BE2C (cell line): Measurements from ENCODE around the gene VSX1. TPM values are rescaled to one million over a fixed set of nuclear protein-coding genes. Genes with fewer than 3 reads are reported as not detected.

Source experiments
- DNase-seq: peaks from one replicate; pipeline ENCODE4 v3.0.0-alpha.2; 2020
- H3K27me3 ChIP-seq: fragments of 250-450 bp; sonication (Bioruptor Pico); 2 replicates; pipeline ENCODE4 v1.5.1; 2020; ENCODE audit warnings: mild to moderate bottlenecking
- H3K36me3 ChIP-seq: fragments of 250-450 bp; sonication (Bioruptor Pico); 2 replicates; pipeline ENCODE4 v1.5.1; 2020; ENCODE audit warnings: mild to moderate bottlenecking
- H3K4me1 ChIP-seq: fragments of 250-450 bp; sonication (Bioruptor Pico); 2 replicates; pipeline ENCODE4 v1.5.1; 2020
- H3K4me3 ChIP-seq: 2 replicates; pipeline ENCODE4 v1.5.1; 2011; ENCODE audit warnings: low read depth, low read length
- H3K9me3 ChIP-seq: fragments of 250-450 bp; sonication (Bioruptor Pico); 2 replicates; pipeline ENCODE4 v1.5.1; 2020
- CTCF ChIP-seq: IDR thresholded peaks from 2 replicates; pipeline ENCODE4 v1.5.1; 2012; ENCODE audit warnings: mild to moderate bottlenecking, low read depth, low read length
- polyA plus RNA-seq: library from polyadenylated mRNA; unstranded; fragments of >200 nt; gene quantifications from one replicate; pipeline ENCODE4 v1.2.1, GENCODE V29; 2012; ENCODE audit warnings: low read depth, missing spikeins; ENCODE audit not compliant: insufficient read length, insufficient read depth

Gene VSX1
- 0.22 TPM for polyA plus RNA-seq

- DNase-seq, result no peak
- H3K4me1 ChIP-seq, result no peaks in the 10 kb centered on the region
- no peaks in the 10 kb centered on the region for H3K36me3 ChIP-seq
- peaks cover 96% of the 10 kb centered on the region for H3K27me3 ChIP-seq
- no peak within 1 kb of the TSS for H3K4me3 ChIP-seq
- no peaks in the 10 kb centered on the region for H3K9me3 ChIP-seq
- TF ChIP-seq CTCF, result no peak
Measured at GRCh38 chr20:25081730-25082497, at the start of gene VSX1. VSX1 (minus strand) TSS chr20:25082141; CDS start chr20:25082096, 45 bp downstream.

- H3K36me3 ChIP-seq, result no peaks in the 10 kb centered on the region
- H3K4me3 ChIP-seq, result no peak overlapping the region
- no peak for TF ChIP-seq CTCF
- no peaks in the 10 kb centered on the region for H3K4me1 ChIP-seq
- no peaks in the 10 kb centered on the region for H3K9me3 ChIP-seq
- DNase-seq, result no peak
- H3K27me3 ChIP-seq, result no peaks in the 10 kb centered on the region
Measured at GRCh38 chr20:25129908-25130307, 48.0 kb upstream of the VSX1 start.

GRCh38 chr20:25129428-25129827 is 47.5 kb upstream of the VSX1 start:
- no peak for DNase-seq
- no peaks in the 10 kb centered on the region for H3K27me3 ChIP-seq
- no peaks in the 10 kb centered on the region for H3K4me1 ChIP-seq
- no peak for TF ChIP-seq CTCF
- no peaks in the 10 kb centered on the region for H3K36me3 ChIP-seq
- no peaks in the 10 kb centered on the region for H3K9me3 ChIP-seq
- no peak overlapping the region for H3K4me3 ChIP-seq

- DNase-seq, result no peak
- TF ChIP-seq CTCF, result no peak
- H3K9me3 ChIP-seq, result no peaks in the 10 kb centered on the region
- no peaks in the 10 kb centered on the region for H3K27me3 ChIP-seq
- H3K4me3 ChIP-seq, result no peak overlapping the region
- H3K4me1 ChIP-seq, result no peaks in the 10 kb centered on the region
- H3K36me3 ChIP-seq, result no peaks in the 10 kb centered on the region
Measured at GRCh38 chr20:25128649-25129048, 46.7 kb upstream of the VSX1 start.

- no peak for DNase-seq
- peaks cover 3% of the 10 kb centered on the region; the same call in 1 of the 2 replicates for H3K27me3 ChIP-seq
- no peak overlapping the region for H3K4me3 ChIP-seq
- H3K4me1 ChIP-seq, result no peaks in the 10 kb centered on the region
- no peak for TF ChIP-seq CTCF
- no peaks in the 10 kb centered on the region for H3K36me3 ChIP-seq
- no peaks in the 10 kb centered on the region for H3K9me3 ChIP-seq
Measured at GRCh38 chr20:25127761-25128537, 46.0 kb upstream of the VSX1 start.
